Heart left ventricle (tissue), 13 donors: ENCODE results near the gene IGHMBP2.

Experiments used
- CTCF ChIP-seq, 12 donors: fragments of 200-600 bp; sonication (generic) in 4 of 12; IDR thresholded peaks; one replicate each; pipeline versions ENCODE4 v1.5.0 to v1.8.0; 2018 to 2022; ENCODE audit warnings: antibody characterized with exemption in 12 of 12, mild to moderate bottlenecking in 5 of 12
- POLR2A ChIP-seq, 2 donors: fragments of 450-650 bp; IDR thresholded peaks; one replicate each; pipeline ENCODE4 v1.6.1; 2017; ENCODE audit warnings: antibody characterized with exemption in 2 of 2, mild to moderate bottlenecking in 2 of 2, moderate library complexity in 2 of 2
- donor health status: ischemic (EF 13 %, LVEDD 7.1; RV severe dilation, severe dysfunction).
- donor health status: DM: no; HTN: yes; CAD: no.
- donor health status: DM: no; HTN: no; CAD: no.
- donor health status: ischemic (EF 25% LVEDD 6.9; RV normal size, moderate dysfunction).
- donor health status: ischemic (EF 25% LVEDD 5.7; RV mildly dilated, moderate dysfunction).
- donor health status: ischemic (EF 35%, LVEDD 5.7; RV mildly dilated, moderate dysfunction).
- donor health status: nonischemic (EF 11% LVEDD 7.7; RV severe dilation, severe dysfunction).
- donor health status: DM: yes; HTN: yes; CAD: no.
- donor health status: PGD.
- donor health status: ischemic (EF 29% LVEDD 5.4; RV normal size, mild dysfunction).
- donor health status: nonischemic (EF 23%, LVEDD 6.1; RV moderate dilation, normal function).

GRCh38 chr11:68947151-68947550 is 43.5 kb downstream of the IGHMBP2 start:
- TF ChIP-seq POLR2A (IDR thresholded peaks at IDR 0.05) (no peak), CTCF (IDR thresholded peaks at IDR 0.05) (no peak)
